HG03045 (cell line): ENCODE results near the gene GANC.

Experiments used
- ATAC-seq: cut with Tn5 transposase; IDR thresholded peaks from one replicate; pipeline ENCODE4 v1.9.1; 2021; ENCODE audit warnings: mild to moderate bottlenecking, moderate library complexity; ENCODE audit not compliant: unreplicated experiment

GANC gene

DNA sequence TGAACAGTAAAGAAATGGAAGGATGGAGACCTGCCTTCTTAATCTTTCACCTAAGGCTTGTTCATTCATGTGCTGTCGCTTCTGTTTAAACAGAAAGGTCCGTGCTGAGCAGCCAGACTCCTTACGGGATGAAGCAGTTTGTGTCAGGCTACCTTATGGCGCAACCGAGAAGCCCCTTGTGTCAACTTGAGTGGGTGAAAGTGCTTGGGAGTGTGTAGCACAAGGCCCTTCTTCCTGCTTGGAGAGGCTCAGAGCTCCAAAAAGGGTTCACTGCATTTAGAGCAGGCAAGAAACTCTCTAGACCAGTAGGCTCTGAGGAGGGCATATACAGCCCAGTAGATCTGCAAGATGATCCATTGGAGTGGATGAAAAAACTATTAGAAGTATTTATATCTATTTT lies 102.3 kb downstream of the GANC start:
- ATAC-seq: no peak

DNA sequence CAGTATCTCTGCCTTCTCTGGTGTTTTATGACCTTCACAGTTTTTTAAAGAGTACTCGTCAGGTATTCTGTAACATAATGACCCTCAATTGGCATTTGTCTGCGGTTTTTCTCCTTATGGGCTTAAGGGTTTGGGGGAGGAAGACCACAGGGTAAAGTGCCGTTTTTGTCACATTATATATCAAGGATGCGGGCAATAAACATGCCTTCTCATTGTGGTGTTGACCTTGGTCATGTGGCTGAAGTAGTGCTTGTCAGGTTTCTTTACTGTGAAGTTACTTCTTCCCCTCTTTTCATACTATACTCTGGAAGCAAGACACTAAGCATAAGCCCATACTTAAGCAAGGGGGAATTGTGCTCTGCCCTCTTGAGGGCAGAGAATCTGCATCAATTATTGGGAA lies 102.9 kb downstream of the GANC start:
- no peak for ATAC-seq

DNA sequence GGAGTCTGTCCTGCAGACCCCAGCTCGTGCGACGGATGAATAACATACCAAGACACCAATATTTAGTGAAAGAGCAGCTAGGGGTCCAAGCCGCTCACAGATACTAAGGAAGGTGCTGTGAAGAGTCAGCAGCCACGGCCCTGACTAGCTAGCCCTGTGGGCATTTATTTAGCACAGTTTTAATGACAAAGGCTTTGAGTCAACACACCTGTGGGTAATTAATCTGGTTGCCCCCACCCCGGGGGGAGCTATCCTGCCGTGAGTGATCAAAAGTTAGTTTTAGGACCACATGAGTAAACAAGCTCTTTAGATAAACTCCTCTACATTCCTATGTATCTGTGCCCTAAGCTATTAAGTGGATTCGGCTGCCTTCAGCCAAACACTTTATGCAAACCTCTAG lies 105.0 kb downstream of the GANC start:
- no peak for ATAC-seq

DNA sequence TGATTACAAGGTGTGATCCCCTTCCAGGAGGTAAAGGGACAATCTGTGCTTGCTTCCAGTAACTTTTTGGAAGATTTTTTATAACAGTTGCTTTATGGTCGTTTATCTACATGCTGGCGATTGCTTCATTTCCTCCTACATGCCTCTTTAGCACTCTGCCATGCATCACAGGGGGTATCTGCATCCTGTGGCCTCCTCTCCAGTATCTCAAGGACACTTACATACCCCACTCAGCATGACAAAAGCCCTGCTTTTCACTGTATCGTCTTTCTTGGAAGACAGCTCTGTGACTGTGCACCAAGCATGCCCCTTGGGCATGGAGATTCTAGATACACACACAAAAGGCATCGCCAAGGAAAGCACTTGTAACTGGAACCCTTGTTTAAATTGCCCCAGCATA lies 111.6 kb downstream of the GANC start:
- no peak for ATAC-seq

DNA sequence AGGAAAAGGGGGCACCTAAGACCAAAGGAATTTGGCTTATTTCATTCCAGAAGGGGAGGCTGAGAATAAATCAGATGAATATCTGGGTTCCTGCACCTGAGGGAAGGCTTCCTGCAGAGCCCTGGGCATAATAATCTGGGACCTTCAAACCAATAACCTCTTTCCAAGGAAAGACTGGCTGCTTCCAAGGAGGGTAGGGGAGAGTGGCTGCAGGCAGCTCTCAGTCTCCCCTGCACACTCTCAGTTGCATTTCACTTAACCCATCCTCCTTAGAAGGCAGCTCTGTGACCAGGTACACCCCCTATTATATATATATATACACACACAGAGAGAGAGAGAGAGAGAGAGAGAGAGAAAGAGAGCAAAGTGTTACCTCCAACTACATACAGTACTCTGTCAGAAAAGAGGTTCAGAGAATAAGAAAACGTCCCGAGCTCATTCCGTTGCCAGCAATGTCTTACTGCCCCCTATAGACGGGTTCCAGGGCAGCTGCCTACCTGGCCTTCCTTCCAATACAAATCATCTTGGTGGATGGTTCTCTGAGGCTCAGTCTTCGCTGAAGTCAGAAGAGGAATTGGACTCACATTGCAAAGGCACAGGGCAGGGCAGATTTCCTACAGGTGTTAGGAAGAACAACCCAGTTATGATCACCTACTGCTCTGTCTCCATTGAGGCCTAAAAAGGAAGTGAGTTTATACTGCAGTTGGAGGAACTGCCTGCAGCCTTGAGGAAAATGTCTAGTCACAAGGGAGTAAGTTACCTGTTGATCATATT lies 112.4 kb downstream of the GANC start:
- no peak for ATAC-seq

DNA sequence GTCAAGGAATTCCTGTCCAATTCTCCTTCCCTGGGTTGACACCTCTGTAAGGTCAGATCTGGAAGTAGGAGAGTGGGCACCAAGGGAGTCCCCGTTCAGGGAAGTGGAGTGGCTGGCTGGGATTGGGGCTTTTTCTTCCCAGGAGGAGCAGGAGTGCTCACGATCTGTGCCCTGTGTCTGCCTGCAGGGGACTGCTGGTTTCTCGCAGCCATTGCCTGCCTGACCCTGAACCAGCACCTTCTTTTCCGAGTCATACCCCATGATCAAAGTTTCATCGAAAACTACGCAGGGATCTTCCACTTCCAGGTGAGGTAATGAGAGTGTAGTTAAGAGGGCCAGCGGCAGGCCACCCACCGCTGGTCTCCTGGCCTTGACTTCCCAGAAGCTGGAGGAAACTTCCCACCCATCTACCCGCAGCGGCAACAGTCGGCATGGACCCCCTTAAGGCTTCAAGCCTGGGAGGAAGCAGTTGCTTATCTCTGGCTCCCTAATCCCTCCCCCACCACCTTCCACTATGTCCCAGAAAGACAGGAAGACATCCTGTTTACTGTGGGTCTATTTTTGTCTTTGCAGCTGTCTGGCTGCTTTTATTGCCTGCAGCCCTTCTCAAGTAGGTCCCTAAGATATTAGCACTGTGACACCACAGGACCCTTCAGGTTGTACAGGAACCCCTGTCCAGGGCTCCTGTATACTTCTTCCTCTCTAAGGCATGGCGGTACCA lies 113.1 kb downstream of the GANC start:
- no peak for ATAC-seq

DNA sequence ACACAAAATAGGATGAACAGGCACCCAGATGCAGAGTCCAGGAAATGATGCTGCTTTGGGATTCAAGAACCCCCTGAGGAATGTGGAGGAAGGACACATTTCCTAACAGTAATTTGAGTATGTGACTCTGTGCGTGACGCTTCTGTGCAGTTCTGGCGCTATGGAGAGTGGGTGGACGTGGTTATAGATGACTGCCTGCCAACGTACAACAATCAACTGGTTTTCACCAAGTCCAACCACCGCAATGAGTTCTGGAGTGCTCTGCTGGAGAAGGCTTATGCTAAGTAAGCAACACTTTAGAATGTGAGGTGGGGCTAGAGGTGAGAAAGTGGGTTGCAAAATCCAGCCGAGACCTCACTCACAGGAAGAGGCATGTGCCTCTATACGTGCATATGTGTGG lies 114.6 kb downstream of the GANC start:
- no peak for ATAC-seq

DNA sequence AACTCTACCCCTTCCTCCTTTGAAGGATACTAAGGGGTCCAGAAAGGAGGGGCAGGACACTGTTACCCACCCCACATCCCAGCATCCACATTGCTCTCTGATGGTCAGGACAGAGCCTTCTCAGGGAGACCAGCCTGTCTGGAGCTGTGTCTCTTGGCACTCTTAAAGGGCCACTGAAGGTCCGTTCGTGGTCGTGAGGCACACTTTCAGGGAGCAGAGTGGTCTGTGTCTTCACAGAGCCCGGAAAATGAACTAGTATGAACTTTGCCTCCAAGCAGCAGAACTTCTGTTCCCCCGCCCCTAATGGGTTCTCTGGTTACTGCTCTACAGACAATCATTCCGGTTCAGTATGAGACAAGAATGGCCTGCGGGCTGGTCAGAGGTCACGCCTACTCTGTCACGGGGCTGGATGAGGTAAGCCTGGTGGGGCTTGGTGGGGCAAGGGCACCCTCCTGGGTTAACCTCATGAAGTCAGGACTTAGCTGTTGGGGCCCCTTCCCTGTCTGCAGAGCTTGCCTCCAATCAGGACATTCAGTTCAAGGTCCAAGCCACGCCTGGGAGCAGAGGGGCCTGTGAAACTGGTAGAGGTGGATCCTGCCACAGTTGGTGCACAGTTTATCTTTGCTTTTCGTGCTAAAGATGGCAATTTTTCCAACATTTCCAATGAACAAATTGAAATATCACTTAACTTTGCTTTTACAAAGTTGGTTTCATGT lies 119.5 kb downstream of the GANC start:
- ATAC-seq: no peak

DNA sequence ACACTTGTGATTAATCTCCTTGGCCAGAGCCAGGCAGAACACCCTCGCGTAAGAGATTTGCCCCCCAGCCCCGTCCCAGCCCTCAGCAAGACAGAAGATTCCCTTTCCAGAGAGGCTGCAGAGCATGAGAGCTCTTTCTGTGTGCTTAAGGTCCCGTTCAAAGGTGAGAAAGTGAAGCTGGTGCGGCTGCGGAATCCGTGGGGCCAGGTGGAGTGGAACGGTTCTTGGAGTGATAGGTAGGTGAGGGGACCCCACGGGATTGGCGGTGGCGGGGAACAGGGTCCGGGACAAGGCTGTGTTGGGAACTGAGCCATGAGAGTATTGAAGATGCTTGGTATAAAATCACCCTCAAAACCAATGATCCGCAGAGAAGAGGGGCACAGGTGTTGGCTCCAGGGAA lies 121.1 kb downstream of the GANC start:
- no peak for ATAC-seq

DNA sequence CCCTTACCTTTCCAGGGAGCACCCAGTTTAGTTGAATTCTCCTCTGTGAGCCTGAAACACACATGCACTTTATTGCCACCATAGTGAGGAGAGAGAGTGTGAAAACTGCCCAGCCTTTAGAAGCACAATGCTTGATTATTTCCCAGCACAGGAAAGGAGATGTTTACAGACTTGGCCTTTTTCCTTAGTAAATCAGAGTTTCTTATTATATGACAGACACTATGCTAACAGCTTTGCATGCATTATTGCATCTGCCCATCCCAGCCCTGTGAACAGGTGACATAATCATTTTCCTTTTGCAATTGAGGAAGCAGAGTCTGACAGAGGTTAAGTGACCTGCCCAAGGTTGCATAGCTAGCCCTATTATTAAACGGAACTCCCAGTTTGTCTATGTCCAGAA lies 122.8 kb downstream of the GANC start:
- no peak for ATAC-seq

DNA sequence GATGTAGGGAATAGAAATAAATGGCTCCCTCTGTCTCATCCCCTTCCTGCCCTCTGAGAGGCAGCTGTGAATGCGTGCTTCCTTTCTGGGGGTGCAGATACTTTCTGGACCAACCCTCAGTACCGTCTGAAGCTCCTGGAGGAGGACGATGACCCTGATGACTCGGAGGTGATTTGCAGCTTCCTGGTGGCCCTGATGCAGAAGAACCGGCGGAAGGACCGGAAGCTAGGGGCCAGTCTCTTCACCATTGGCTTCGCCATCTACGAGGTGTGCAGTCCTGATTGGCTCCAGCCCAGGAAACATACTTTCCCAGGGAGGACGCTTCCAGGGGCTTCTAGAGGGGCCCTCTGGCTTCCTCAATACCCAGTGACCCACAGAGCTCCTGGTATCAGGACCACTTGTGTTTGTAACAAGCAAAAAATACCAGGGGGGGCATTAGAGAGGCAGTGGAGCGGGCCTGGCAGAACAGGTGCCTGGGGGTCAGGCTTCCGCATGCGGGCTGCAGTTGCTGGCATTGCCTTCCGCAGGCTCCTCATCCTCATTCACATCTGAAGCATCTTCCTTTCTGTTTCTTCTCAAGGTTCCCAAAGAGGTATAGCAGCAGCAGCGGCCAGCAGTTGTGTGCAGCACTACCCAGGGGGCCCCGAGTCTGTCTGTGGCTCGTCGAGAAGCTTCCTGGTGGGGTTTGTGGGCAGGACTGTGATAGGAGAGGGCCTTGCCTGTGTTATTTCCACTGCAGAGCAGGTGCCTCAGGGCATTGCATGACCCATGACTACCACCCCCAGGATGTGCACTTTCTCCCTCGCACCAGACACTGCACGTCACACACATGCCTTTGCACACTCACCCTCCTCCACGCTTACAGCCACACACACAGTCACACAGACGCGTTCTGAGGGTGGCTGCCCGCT lies 128.8 kb downstream of the GANC start:
- ATAC-seq: no peak

DNA sequence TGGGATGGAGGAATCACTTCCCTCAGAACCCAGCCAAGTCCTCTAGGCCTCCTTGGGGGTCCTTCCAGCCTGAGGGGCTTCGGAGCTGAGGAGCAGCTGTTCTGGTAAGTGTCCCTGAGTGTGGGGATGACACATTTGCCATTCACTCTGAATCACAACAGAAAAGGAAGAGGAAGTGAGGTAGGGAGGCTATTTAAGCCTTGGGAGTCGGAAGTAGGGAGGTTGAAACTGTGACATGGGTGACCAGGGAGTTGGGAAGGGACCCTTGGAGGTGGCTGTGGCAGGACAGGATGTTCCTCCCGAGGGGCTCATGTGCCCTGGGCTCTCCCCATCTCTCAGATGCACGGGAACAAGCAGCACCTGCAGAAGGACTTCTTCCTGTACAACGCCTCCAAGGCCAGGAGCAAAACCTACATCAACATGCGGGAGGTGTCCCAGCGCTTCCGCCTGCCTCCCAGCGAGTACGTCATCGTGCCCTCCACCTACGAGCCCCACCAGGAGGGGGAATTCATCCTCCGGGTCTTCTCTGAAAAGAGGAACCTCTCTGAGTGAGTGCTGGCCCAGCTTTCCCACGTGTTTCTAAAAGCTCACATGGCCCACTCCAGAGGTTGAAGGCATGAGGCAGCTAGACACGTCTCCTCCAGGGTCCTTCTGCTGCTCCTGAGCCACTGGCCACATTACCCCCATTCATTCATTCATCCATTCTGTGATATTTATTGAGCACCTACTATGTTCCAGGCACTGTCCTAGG lies 129.6 kb downstream of the GANC start:
- no peak for ATAC-seq

DNA sequence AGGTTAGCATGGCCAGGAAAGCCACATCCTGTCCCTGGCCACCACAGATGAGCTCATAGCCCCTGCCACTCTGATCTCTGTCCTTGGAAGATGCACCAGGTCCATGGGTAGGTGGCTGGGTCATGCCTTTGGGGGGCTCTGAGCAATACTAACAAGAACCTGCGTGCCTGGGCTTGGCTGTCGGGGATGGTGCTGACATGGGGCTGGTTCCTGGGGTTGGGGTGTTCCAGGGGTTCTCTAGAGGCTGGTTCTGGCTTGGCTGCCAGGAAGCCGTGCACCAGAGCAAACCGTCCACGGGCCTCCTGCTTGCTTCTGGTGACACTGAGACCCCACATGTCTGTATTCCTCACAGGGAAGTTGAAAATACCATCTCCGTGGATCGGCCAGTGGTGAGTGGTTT lies 130.4 kb downstream of the GANC start:
- ATAC-seq: no peak

DNA sequence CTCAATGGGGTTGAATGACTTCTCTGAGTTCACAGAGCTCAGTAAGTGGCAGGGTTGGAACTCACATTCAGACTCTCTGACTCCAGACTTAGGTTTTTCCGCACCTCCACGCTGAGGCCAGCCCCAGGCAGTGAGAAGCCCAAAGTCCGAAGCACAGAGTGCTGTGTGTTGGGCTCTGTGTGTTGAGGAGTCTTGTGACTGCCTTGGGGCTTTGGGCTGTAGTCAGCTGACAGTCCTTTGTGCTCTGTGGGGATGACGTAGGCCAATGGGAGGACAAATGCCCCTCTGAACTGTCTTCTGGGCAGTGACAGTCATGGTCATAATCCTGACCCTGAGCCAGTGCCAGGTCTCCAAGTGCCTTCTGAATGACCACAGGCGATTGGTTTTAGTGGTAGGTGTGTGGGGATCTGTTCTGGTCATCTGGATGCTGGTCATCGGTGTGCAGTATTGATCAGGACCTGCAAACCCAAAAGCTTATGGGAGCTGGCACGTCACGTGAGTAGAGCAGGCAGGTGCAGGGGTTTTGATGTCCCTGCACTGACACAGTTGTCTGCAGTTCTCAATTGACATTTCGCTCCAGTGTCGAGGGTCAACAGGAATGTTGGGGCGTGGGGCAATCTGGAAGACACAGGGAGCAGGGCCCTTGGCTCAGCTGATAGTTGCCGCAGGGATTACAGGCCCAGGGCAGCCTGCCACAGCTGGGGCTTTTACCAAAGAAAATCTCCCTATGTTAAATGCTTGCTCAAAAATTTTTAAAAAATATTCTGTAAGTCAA lies 131.6 kb downstream of the GANC start:
- ATAC-seq: no peak

DNA sequence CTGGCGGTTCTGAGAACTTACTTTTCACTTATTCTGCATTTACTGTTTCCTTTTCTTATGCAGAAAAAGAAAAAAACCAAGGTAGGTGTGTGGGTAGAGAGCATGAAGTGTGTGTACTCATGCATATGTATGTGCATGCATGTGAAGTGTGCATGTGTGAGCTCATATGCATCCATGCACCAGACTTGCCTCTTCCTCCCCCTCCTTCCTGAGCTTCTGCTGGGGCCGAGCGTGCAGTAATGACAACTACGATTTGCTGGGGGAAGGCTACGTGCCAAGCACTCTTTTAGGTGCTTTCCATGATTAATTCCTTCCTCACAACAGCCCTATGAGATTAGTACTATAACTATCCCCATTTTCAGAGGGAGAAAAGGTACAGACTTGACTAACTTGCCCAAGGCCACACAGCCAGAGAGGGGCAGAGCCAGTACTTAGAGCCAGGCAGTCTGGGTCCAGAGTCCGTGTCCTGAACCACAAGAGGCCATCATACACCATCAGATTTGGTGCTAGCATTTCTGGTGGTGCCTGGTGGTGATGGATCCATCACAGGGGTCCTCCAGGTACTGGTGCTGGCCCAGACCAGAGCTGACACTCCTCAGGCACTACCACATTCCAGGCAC lies 133.0 kb downstream of the GANC start:
- ATAC-seq: no peak
